Upper lobe of left lung (tissue), 6 donors: Measurements from ENCODE around the gene KCNH8. TPM values are rescaled to one million over a fixed set of nuclear protein-coding genes. Genes with fewer than 3 reads are reported as not detected.

ENCODE experiments used
- ATAC-seq, 2 donors: fragments of 200-7000 bp; cut with Tn5 transposase; one replicate each; pipeline ENCODE4 v1.9.1; 2022; ENCODE audit warnings: mild to moderate bottlenecking in 2 of 2, moderate library complexity in 2 of 2; ENCODE audit not compliant: low FRiP score in 2 of 2
- DNase-seq, 2 donors: peaks; one replicate each; pipeline ENCODE4 v3.0.0-alpha.2; 2019 to 2020
- H3K27ac ChIP-seq, 4 donors: fragments of 200-600 bp; sonication (generic); one replicate each; pipeline ENCODE4 v1.5.1; 2016 to 2019
- H3K27me3 ChIP-seq, 4 donors: fragments of 200-600 bp; sonication (generic); one replicate each; pipeline ENCODE4 v1.5.1; 2017 to 2019
- H3K36me3 ChIP-seq, 4 donors: fragments of 200-600 bp; sonication (generic); one replicate each; pipeline ENCODE4 v1.5.1; 2016 to 2019
- H3K4me1 ChIP-seq, 4 donors: fragments of 200-600 bp; sonication (generic); one replicate each; pipeline ENCODE4 v1.5.1; 2018 to 2019
- H3K4me3 ChIP-seq, 4 donors: fragments of 200-600 bp; sonication (generic); one replicate each; pipeline ENCODE4 v1.5.1; 2017 to 2019; ENCODE audit warnings: mild to moderate bottlenecking in 2 of 4, moderate library complexity in 1 of 4
- H3K9me3 ChIP-seq, 4 donors: fragments of 200-600 bp; sonication (generic); one replicate each; pipeline ENCODE4 v1.5.1; 2018 to 2019
- CTCF ChIP-seq, 6 experiments: fragments of 450-650 bp in 4 of 6; fragments of 200-600 bp in 2 of 6; sonication (generic) in 2 of 6; IDR thresholded peaks; one replicate each; pipeline ENCODE4 v1.5.1; 2016 to 2019; ENCODE audit warnings: antibody characterized with exemption in 6 of 6
- EP300 ChIP-seq, 4 donors: sonication (generic); formaldehyde crosslinking; IDR thresholded peaks; one replicate each; pipeline ENCODE4 v1.5.1; 2017; ENCODE audit warnings: antibody characterized with exemption in 4 of 4, control low read depth in 2 of 4
- POLR2A ChIP-seq, 4 donors: fragments of 450-650 bp; IDR thresholded peaks; one replicate each; pipeline ENCODE4 v1.5.1; 2016 to 2017; ENCODE audit warnings: antibody characterized with exemption in 4 of 4, mild to moderate bottlenecking in 2 of 4
- POLR2AphosphoS5 ChIP-seq, 2 donors: sonication (generic); formaldehyde crosslinking; IDR thresholded peaks; one replicate each; pipeline ENCODE4 v1.5.1; 2017; ENCODE audit warnings: antibody characterized with exemption in 2 of 2
- whole genome bisulfite sequencing, 2 donors: methylation state at CpG; one replicate each; pipeline ENCODE4 v1.1.5; 2017 to 2018; 5-methylcytosine and 5-hydroxymethylcytosine counted together
- total RNA-seq, 6 donors: library from RNA; depleted of rRNA in 4 of 6; stranded (reverse); fragments of >200 nt in 4 of 6; gene quantifications; one replicate each; pipeline versions ENCODE4 v1.1.0 to v1.2.1, GENCODE V29; 2016 to 2021
- donor health status: DM: no; HTN: no; CAD: no; lungs with moderate emphysema.
- donor health status: DM: no; HTN: yes; CAD: no; lungs with severe emphysema.

The KCNH8 gene
- total RNA-seq, 6 donors from 2014 or later, result 0.10 to 0.24 (median 0.13) TPM; not detected in 2

- H3K27ac ChIP-seq, result no peak overlapping the region
- H3K36me3 ChIP-seq, result no peaks in the 10 kb centered on the region
- TF ChIP-seq EP300 (IDR thresholded peaks at IDR 0.05) (no peak), CTCF (IDR thresholded peaks at IDR 0.05) (no peak), POLR2A (IDR thresholded peaks at IDR 0.05) (no peak), POLR2AphosphoS5 (IDR thresholded peaks at IDR 0.05) (no peak)
- 81 to 93% methylated on average over 1 of the region's 1 CpG for WGBS, 2 donors
- no peak for DNase-seq
- peaks cover 13 to 26% (median 19%) of the 10 kb centered on the region in 4 donors for H3K4me1 ChIP-seq
- H3K4me3 ChIP-seq, result no peak overlapping the region
- H3K9me3 ChIP-seq, result no peaks in the 10 kb centered on the region
- H3K27me3 ChIP-seq, result peaks cover 0 to 12% (median 5%) of the 10 kb centered on the region in 4 donors
- ATAC-seq, result no peak
Observed at GRCh38 chr3:19151171-19151570, 2.9 kb downstream of the KCNH8 start.

- H3K4me1 ChIP-seq, result no peaks in the 10 kb centered on the region
- no peak overlapping the region for H3K27ac ChIP-seq
- 71 to 86% methylated on average over 3 of the region's 3 CpGs for WGBS, 2 donors
- TF ChIP-seq CTCF (IDR thresholded peaks at IDR 0.05), result no peak
- no peak for ATAC-seq
- no peaks in the 10 kb centered on the region for H3K9me3 ChIP-seq
- H3K27me3 ChIP-seq, result no peaks in the 10 kb centered on the region
- H3K4me3 ChIP-seq, result no peak overlapping the region
- no peaks in the 10 kb centered on the region for H3K36me3 ChIP-seq
- no peak for DNase-seq
Observed at GRCh38 chr3:19154693-19155250, 6.5 kb downstream of the KCNH8 start.

GRCh38 chr3:19155375-19155774, 7.1 kb downstream of the KCNH8 start:
- Histone ChIP-seq H3K27ac (no peak overlapping the region), H3K36me3 (no peaks in the 10 kb centered on the region), H3K4me3 (no peak overlapping the region), H3K27me3 (no peaks in the 10 kb centered on the region), H3K9me3 (no peaks in the 10 kb centered on the region), H3K4me1 (no peaks in the 10 kb centered on the region)
- no peak for TF ChIP-seq CTCF (IDR thresholded peaks at IDR 0.05)
- no peak for TF ChIP-seq POLR2AphosphoS5 (IDR thresholded peaks at IDR 0.05)
- TF ChIP-seq POLR2A (IDR thresholded peaks at IDR 0.05), result no peak
- TF ChIP-seq EP300 (IDR thresholded peaks at IDR 0.05), result no peak
- ATAC-seq (no peak), DNase-seq (no peak)
- 66 to 68% methylated on average over 2 of the region's 2 CpGs for WGBS, 2 donors

GRCh38 chr3:19159966-19160635, 11.8 kb downstream of the KCNH8 start:
- H3K9me3 ChIP-seq, result no peaks in the 10 kb centered on the region
- no peaks in the 10 kb centered on the region for H3K36me3 ChIP-seq
- TF ChIP-seq POLR2A (IDR thresholded peaks at IDR 0.05) (no peak), CTCF (IDR thresholded peaks at IDR 0.05) (no peak), EP300 (IDR thresholded peaks at IDR 0.05) (no peak), POLR2AphosphoS5 (IDR thresholded peaks at IDR 0.05) (no peak)
- ATAC-seq (no peak), DNase-seq (no peak)
- no peak overlapping the region for H3K4me3 ChIP-seq
- H3K27ac ChIP-seq, result no peak overlapping the region
- no peaks in the 10 kb centered on the region for H3K4me1 ChIP-seq
- WGBS, 2 donors, result 76 to 79% methylated on average over 2 of the region's 2 CpGs
- no peaks in the 10 kb centered on the region for H3K27me3 ChIP-seq

- H3K36me3 ChIP-seq, result no peaks in the 10 kb centered on the region
- TF ChIP-seq POLR2A (IDR thresholded peaks at IDR 0.05) (no peak), POLR2AphosphoS5 (IDR thresholded peaks at IDR 0.05) (no peak), CTCF (IDR thresholded peaks at IDR 0.05) (no peak), EP300 (IDR thresholded peaks at IDR 0.05) (no peak)
- no peak overlapping the region for H3K27ac ChIP-seq
- H3K27me3 ChIP-seq, result no peaks in the 10 kb centered on the region
- no peak for DNase-seq
- no peaks in the 10 kb centered on the region for H3K9me3 ChIP-seq
- ATAC-seq, result no peak
- H3K4me3 ChIP-seq, result no peak overlapping the region
- no peaks in the 10 kb centered on the region for H3K4me1 ChIP-seq
- WGBS, 2 donors, result 70 to 84% methylated on average over 2 of the region's 2 CpGs
Observed at GRCh38 chr3:19165654-19166053, 17.3 kb downstream of the KCNH8 start.
